Upper lobe of right lung (tissue), 1 donor: ENCODE measurements around the gene ADCY2. TPM values are rescaled to one million over a fixed set of nuclear protein-coding genes. Genes with fewer than 3 reads are reported as not detected.

ENCODE experiments used
- ATAC-seq: fragments of 200-7000 bp; cut with Tn5 transposase; one replicate; pipeline ENCODE4 v1.9.1; 2020; ENCODE audit warnings: mild to moderate bottlenecking, moderate library complexity
- DNase-seq: peaks from one replicate; pipeline ENCODE4 v3.0.0-alpha.2; 2020
- H3K27ac ChIP-seq: fragments of 200-600 bp; one replicate; pipeline ENCODE4 v1.8.0; 2022
- H3K27me3 ChIP-seq: fragments of 200-600 bp; one replicate; pipeline ENCODE4 v1.8.0; 2022; ENCODE audit warnings: mild to moderate bottlenecking
- H3K36me3 ChIP-seq: fragments of 200-600 bp; one replicate; pipeline ENCODE4 v1.8.0; 2022
- H3K4me1 ChIP-seq: fragments of 200-600 bp; one replicate; pipeline ENCODE4 v1.8.0; 2022
- H3K4me3 ChIP-seq: fragments of 200-600 bp; one replicate; pipeline ENCODE4 v1.8.0; 2022; ENCODE audit warnings: mild to moderate bottlenecking
- H3K9me3 ChIP-seq: fragments of 200-600 bp; one replicate; pipeline ENCODE4 v1.8.0; 2022
- intact Hi-C: fragments of 100-400 bp; cut with DNase I; formaldehyde crosslinking; loops from one replicate; pipeline ENCODE4 v1.11.0; 2022
- total RNA-seq: library from RNA; stranded (reverse); fragmentation: NEBNext Ultra II Directional; extraction: Animal tissue kit (Norgen Biotek cat#: 25700); gene quantifications from one replicate; pipeline ENCODE4 v1.2.1, GENCODE V29; 2021
- TF ChIP-seq, protein P1 (sequence below): fragments of 200-600 bp; IDR thresholded peaks from one replicate; pipeline ENCODE4 v1.8.0; 2022; ENCODE audit warnings: antibody characterized with exemption
- donor health status: DM: no; HTN: yes; CAD: no; lungs with severe emphysema.

Gene ADCY2
- total RNA-seq, 1 donor from 2014 or later = 0.17 TPM

DNA sequence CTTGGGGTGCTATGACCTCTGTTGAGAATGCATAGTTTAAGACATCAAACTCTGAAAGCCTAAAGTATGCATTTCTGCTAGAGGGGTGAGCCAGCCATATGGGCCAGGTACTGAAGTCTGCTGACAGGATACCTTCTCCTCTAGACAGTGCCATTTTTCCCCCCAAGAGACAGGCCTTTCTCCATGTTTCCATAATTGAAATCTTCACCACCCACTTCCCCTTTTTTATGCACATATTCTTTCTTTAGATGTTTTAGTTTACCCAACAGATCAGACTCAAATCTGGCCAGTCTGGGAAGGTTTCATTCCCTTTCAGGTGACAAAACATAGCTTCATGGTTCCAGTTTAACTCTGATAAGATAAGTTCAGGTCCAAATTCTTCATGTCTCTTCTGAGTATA lies 212.8 kb downstream of the ADCY2 start:
- Histone ChIP-seq H3K36me3 (no peaks in the 10 kb centered on the region), H3K4me1 (no peaks in the 10 kb centered on the region), H3K9me3 (no peaks in the 10 kb centered on the region), H3K27ac (no peak overlapping the region), H3K27me3 (no peaks in the 10 kb centered on the region), H3K4me3 (no peak overlapping the region)
- intact Hi-C loops = no loop called here
- TF ChIP-seq, protein P1, sequence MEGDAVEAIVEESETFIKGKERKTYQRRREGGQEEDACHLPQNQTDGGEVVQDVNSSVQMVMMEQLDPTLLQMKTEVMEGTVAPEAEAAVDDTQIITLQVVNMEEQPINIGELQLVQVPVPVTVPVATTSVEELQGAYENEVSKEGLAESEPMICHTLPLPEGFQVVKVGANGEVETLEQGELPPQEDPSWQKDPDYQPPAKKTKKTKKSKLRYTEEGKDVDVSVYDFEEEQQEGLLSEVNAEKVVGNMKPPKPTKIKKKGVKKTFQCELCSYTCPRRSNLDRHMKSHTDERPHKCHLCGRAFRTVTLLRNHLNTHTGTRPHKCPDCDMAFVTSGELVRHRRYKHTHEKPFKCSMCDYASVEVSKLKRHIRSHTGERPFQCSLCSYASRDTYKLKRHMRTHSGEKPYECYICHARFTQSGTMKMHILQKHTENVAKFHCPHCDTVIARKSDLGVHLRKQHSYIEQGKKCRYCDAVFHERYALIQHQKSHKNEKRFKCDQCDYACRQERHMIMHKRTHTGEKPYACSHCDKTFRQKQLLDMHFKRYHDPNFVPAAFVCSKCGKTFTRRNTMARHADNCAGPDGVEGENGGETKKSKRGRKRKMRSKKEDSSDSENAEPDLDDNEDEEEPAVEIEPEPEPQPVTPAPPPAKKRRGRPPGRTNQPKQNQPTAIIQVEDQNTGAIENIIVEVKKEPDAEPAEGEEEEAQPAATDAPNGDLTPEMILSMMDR = no peak
- no peak for ATAC-seq
- no peak for DNase-seq

DNA sequence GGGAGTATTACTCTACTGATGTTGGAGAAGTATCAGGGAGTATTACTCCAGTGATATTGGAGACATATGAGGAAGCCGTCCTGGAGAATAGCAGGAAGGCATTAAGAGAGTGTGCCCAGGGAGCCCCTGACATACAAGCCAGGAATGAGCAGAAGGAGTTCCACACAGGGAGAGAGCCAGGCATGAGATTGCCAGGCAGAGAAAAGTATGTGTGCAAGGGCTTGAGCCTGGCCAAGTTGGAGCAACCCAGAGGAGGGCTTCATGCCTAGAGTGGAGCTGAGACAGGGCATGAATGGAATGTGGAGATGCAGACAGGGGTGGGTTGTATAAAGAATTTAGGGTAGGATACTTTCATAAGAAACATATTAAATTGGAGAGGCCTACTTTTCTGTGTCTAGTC lies 213.8 kb downstream of the ADCY2 start:
- H3K27ac ChIP-seq = no peak overlapping the region
- TF ChIP-seq, protein P1 = no peak
- no peaks in the 10 kb centered on the region for H3K9me3 ChIP-seq
- DNase-seq (no peak), ATAC-seq (no peak)
- H3K27me3 ChIP-seq = no peaks in the 10 kb centered on the region
- H3K4me1 ChIP-seq = no peaks in the 10 kb centered on the region
- no peaks in the 10 kb centered on the region for H3K36me3 ChIP-seq
- intact Hi-C loops = no loop called here
- no peak overlapping the region for H3K4me3 ChIP-seq

DNA sequence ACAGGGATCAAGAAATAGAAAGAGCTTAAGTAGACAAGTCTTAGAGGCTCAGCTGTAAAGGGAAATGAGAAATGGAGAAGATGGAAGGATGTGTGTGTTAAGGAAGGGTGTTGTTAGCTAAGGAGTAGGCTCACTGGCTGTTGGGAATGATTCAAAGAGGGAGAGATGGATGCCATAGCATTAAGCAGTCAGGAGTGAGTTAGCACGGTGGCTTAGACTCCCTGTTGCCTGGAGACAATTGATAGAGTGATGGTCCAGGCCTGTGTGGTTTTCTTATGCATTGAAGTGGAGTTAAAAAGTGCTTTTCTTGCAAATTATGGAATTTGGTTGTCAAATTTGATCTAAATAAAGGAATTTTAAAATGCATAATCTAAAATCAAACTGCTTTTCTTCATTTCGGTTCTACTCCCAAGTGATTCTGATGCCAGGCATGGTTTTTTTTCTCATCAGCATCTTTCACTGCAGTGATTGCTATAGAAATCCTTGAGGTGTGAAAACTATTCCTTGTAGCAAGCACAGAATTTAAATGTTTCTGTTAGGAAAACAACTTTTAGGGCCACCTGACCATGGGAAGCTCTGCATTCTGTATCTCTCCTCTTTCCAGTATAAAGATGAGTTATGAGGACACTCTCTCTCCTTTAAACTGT lies 214.7 kb downstream of the ADCY2 start:
- Histone ChIP-seq H3K27me3 (no peaks in the 10 kb centered on the region), H3K9me3 (no peaks in the 10 kb centered on the region), H3K36me3 (no peaks in the 10 kb centered on the region), H3K4me3 (no peak overlapping the region), H3K4me1 (no peaks in the 10 kb centered on the region), H3K27ac (no peak overlapping the region)
- intact Hi-C loops = no loop called here
- no peak for ATAC-seq
- TF ChIP-seq, protein P1 = no peak
- DNase-seq = no peak

DNA sequence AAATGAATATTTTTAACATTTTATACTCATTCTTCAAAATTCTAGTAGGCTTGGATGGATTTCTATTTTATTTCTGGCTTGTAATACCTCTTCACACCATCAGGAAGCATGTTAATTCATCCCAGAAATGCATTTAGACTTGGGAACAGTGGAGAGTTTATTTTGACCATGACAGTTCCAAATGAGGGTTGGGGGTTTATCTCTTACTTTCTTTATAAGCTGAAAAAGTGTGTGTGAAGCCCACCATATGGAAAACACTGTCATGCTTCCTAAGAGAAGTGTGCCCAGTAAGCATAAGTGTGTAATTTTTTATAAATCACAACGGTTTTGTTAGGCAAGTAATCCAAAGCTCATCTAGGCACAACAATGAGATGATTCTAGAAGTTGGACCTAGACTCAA lies 215.6 kb downstream of the ADCY2 start:
- Histone ChIP-seq H3K9me3 (no peaks in the 10 kb centered on the region), H3K27ac (no peak overlapping the region), H3K36me3 (no peaks in the 10 kb centered on the region), H3K4me1 (no peaks in the 10 kb centered on the region), H3K4me3 (no peak overlapping the region), H3K27me3 (no peaks in the 10 kb centered on the region)
- intact Hi-C loops = no loop called here
- DNase-seq (no peak), ATAC-seq (no peak)
- TF ChIP-seq, protein P1 = no peak

DNA sequence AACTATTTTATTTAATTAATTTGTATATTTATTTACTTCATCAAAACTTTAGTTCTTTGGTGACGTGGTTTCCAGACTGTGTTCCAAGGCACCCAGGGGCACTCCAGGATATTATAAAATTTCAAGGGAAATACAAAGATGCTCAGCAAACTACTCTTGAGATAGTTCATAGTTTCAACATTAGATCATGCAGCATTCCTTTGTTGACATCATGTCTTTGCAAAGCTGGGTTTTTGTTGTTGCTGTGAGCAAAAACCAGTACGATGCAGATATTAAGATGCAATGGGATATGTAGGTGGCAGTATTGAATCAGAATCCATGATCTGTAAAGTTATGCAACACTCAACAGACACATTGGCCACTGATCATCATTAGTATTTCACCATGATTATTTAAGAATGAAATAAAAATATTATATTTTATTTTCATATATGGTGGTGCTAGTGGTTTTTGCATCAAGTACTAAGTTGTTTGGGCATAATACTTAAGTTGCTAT lies 219.7 kb downstream of the ADCY2 start:
- intact Hi-C loops = no loop called here
- Histone ChIP-seq H3K27ac (no peak overlapping the region), H3K4me3 (no peak overlapping the region), H3K36me3 (no peaks in the 10 kb centered on the region), H3K4me1 (no peaks in the 10 kb centered on the region), H3K27me3 (no peaks in the 10 kb centered on the region), H3K9me3 (no peaks in the 10 kb centered on the region)
- DNase-seq (no peak), ATAC-seq (no peak)
- TF ChIP-seq, protein P1 = no peak

DNA sequence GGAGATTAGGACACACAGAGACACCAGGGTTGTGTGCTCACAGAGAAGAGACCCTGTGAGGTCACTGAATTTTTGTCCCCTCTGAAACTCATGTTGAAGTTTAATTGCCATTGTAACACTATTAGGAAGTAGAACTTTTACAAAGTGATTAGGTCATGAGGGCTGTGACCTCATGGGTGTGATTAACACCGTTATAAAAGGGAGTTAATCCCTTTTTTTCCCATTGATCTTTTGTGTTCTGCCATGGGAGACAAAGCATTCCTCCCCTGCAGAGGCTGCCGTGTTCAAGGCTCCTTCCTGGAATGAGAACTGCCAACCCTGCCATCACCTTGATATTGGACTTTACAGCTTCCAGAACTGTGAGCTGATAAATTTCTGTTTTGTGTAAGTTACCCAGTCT lies 221.0 kb downstream of the ADCY2 start:
- no peak for ATAC-seq
- no peaks in the 10 kb centered on the region for H3K27me3 ChIP-seq
- H3K4me1 ChIP-seq = no peaks in the 10 kb centered on the region
- DNase-seq = no peak
- H3K36me3 ChIP-seq = no peaks in the 10 kb centered on the region
- H3K9me3 ChIP-seq = no peaks in the 10 kb centered on the region
- intact Hi-C loops = no loop called here
- TF ChIP-seq, protein P1 = no peak
- H3K27ac ChIP-seq = no peak overlapping the region
- no peak overlapping the region for H3K4me3 ChIP-seq
